ENCODE data around the gene ATMIN. TPM values are rescaled to one million over a fixed set of nuclear protein-coding genes. Genes with fewer than 3 reads are reported as not detected.

Gene ATMIN
- total and polyA plus RNA-seq, 2 donors from 2014 or later: 18.0 to 31.3 TPM

DNA sequence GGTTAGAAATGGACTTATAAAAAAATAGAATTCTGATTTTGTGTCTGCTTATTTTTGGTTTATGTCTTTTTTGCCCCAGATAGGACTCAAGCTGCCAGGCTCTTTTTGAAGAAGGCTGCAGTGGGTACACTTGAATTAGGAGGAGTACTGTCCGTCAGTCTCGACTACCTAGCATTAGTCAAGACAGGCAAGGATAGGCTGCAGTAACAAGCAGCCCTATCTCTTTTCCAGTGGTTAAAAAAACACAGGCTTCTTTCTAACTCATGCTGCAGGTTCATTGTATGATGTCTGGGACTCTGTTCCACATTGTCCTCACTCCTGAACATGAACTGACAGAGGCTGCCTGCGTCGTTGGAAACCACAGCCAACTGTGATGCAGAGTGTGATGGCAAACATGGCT, 33.4 kb downstream of the ATMIN start:
- DNase-seq: no peak
- Histone ChIP-seq H3K4me1 (ENCODE audit: control insufficient read depth in 2 of 3, insufficient read depth in 2 of 3, low read depth in 1 of 3, low read length in 3 of 3) (no peaks in the 10 kb centered on the region), H3K9me3 (ENCODE audit: control insufficient read depth in 2 of 3, insufficient read depth in 1 of 3, low read length in 3 of 3) (no peaks in the 10 kb centered on the region), H3K4me3 (ENCODE audit: low read length in 3 of 3) (no peak overlapping the region), H3K27ac (ENCODE audit: low read depth in 2 of 2, low read length in 2 of 2) (no peak overlapping the region), H3K9ac (ENCODE audit: low read length in 3 of 3) (no peak overlapping the region), H3K36me3 (ENCODE audit: control insufficient read depth in 2 of 3, insufficient read depth in 3 of 3, low read length in 3 of 3) (no peaks in the 10 kb centered on the region), H3K27me3 (ENCODE audit: control insufficient read depth, insufficient read depth, low read length) (no peaks in the 10 kb centered on the region)
- intact Hi-C loops (cut with DNase I): no loop called here
- no peak for FAIRE-seq
- TF ChIP-seq, protein P1, sequence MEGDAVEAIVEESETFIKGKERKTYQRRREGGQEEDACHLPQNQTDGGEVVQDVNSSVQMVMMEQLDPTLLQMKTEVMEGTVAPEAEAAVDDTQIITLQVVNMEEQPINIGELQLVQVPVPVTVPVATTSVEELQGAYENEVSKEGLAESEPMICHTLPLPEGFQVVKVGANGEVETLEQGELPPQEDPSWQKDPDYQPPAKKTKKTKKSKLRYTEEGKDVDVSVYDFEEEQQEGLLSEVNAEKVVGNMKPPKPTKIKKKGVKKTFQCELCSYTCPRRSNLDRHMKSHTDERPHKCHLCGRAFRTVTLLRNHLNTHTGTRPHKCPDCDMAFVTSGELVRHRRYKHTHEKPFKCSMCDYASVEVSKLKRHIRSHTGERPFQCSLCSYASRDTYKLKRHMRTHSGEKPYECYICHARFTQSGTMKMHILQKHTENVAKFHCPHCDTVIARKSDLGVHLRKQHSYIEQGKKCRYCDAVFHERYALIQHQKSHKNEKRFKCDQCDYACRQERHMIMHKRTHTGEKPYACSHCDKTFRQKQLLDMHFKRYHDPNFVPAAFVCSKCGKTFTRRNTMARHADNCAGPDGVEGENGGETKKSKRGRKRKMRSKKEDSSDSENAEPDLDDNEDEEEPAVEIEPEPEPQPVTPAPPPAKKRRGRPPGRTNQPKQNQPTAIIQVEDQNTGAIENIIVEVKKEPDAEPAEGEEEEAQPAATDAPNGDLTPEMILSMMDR (IDR thresholded peaks at IDR 0.05; ENCODE audit: borderline replicate concordance, extremely low read depth, insufficient read depth): no peak

DNA sequence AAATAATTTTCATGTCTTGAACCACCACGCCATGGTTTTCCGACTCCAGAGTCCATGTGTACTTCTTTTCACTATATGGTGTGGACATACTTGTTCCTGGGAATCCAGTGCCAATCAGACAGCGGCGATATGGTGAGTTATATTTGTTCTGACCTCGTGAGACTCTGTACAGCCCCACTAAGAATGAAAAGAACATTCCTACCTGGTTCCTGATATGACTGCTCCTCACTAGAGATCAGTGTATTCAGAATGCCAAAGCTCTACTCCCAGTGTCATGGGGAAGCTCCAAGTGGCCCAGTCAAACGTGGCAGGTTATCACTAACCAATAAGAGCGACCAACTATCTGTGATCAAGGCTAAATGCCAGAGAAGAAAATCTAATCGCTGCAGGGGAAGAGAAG, 35.3 kb downstream of the ATMIN start:
- Histone ChIP-seq H3K36me3 (ENCODE audit: control insufficient read depth in 2 of 3, insufficient read depth in 3 of 3, low read length in 3 of 3) (no peaks in the 10 kb centered on the region), H3K27me3 (ENCODE audit: control insufficient read depth, insufficient read depth, low read length) (no peaks in the 10 kb centered on the region), H3K9me3 (ENCODE audit: control insufficient read depth in 2 of 3, insufficient read depth in 1 of 3, low read length in 3 of 3) (no peaks in the 10 kb centered on the region), H3K9ac (ENCODE audit: low read length in 3 of 3) (no peak overlapping the region), H3K4me3 (ENCODE audit: low read length in 3 of 3) (no peak overlapping the region), H3K27ac (ENCODE audit: low read depth in 2 of 2, low read length in 2 of 2) (no peak overlapping the region), H3K4me1 (ENCODE audit: control insufficient read depth in 2 of 3, insufficient read depth in 2 of 3, low read depth in 1 of 3, low read length in 3 of 3) (no peaks in the 10 kb centered on the region)
- FAIRE-seq: no peak
- intact Hi-C loops (cut with DNase I): no loop called here
- TF ChIP-seq, protein P1 (IDR thresholded peaks at IDR 0.05; ENCODE audit: borderline replicate concordance, extremely low read depth, insufficient read depth): no peak
- no peak for DNase-seq

DNA sequence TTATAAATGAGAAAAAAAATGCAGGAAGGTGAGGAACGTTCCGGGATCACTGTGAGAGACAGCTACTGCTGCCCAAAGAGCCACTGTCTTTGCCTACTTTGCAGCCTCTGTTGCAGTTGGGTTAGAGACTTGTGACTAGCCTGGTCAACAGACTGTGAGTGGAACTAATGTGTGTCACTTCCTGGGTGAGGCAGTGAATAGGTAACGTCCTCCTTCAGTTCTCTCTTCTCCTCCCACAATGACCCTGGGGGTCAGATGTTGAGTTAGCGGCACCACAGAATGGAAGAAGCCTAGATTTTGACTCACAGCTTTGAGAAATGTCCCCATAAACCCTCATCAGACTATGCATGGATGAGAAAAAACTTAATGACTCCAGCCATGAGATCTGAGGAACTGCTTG, 36.2 kb downstream of the ATMIN start:
- Histone ChIP-seq H3K4me1 (ENCODE audit: control insufficient read depth in 2 of 3, insufficient read depth in 2 of 3, low read depth in 1 of 3, low read length in 3 of 3) (peaks cover 0 to 3% (median 0%) of the 10 kb centered on the region in 3 donors), H3K9ac (ENCODE audit: low read length in 3 of 3) (no peak overlapping the region), H3K4me3 (ENCODE audit: low read length in 3 of 3) (no peak overlapping the region), H3K27me3 (ENCODE audit: control insufficient read depth, insufficient read depth, low read length) (no peaks in the 10 kb centered on the region), H3K9me3 (ENCODE audit: control insufficient read depth in 2 of 3, insufficient read depth in 1 of 3, low read length in 3 of 3) (no peaks in the 10 kb centered on the region), H3K36me3 (ENCODE audit: control insufficient read depth in 2 of 3, insufficient read depth in 3 of 3, low read length in 3 of 3) (no peaks in the 10 kb centered on the region), H3K27ac (ENCODE audit: low read depth in 2 of 2, low read length in 2 of 2) (no peak overlapping the region)
- TF ChIP-seq, protein P1 (IDR thresholded peaks at IDR 0.05; ENCODE audit: borderline replicate concordance, extremely low read depth, insufficient read depth): no peak
- intact Hi-C loops (cut with DNase I): no loop called here
- FAIRE-seq (no peak), DNase-seq (no peak)
